AG09309 (cell line): ENCODE measurements around the gene CD86.
"Not testable (repeated sequence)": the region's sequence is repeated elsewhere in the genome, so short reads cannot be mapped to it uniquely, and the experiment has no call there.

Experiments
- DNase-seq: peaks from one replicate; pipeline ENCODE4 v3.0.0-alpha.2; 2010; ENCODE audit warnings: low read depth
- H3K4me3 ChIP-seq: 2 replicates; pipeline ENCODE4 v1.5.1; 2011; ENCODE audit warnings: mild to moderate bottlenecking, low read depth, low read length, moderate library complexity; ENCODE audit not compliant: control insufficient read depth
- TF ChIP-seq, protein P1 (sequence below): IDR thresholded peaks from 2 replicates; pipeline ENCODE4 v1.5.1; 2011; ENCODE audit warnings: mild to moderate bottlenecking, low read depth, low read length, inconsistent platforms; ENCODE audit not compliant: insufficient read depth, control insufficient read depth; ENCODE audit errors: missing control alignments

CD86 gene

DNA sequence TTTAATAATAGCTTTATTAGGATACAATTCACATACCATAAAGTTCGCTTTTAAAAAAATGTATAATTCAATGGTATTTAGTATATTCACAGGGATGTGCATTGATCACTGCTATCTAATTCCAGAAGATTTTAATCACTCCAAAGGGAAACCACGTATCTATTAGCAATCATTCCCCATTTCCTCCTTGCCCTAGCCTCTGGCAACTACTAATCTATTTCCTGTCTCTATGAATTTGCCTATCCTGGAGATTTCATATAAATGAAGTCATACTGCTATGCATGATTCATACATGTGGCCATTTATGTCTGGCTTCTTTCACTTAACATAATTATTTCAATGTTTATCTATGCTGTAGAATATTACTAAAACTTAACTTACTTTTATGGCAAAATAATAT, 96.3 kb downstream of the CD86 start:
- no peak for DNase-seq
- no peak overlapping the region for H3K4me3 ChIP-seq
- TF ChIP-seq, protein P1, sequence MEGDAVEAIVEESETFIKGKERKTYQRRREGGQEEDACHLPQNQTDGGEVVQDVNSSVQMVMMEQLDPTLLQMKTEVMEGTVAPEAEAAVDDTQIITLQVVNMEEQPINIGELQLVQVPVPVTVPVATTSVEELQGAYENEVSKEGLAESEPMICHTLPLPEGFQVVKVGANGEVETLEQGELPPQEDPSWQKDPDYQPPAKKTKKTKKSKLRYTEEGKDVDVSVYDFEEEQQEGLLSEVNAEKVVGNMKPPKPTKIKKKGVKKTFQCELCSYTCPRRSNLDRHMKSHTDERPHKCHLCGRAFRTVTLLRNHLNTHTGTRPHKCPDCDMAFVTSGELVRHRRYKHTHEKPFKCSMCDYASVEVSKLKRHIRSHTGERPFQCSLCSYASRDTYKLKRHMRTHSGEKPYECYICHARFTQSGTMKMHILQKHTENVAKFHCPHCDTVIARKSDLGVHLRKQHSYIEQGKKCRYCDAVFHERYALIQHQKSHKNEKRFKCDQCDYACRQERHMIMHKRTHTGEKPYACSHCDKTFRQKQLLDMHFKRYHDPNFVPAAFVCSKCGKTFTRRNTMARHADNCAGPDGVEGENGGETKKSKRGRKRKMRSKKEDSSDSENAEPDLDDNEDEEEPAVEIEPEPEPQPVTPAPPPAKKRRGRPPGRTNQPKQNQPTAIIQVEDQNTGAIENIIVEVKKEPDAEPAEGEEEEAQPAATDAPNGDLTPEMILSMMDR: no peak

DNA sequence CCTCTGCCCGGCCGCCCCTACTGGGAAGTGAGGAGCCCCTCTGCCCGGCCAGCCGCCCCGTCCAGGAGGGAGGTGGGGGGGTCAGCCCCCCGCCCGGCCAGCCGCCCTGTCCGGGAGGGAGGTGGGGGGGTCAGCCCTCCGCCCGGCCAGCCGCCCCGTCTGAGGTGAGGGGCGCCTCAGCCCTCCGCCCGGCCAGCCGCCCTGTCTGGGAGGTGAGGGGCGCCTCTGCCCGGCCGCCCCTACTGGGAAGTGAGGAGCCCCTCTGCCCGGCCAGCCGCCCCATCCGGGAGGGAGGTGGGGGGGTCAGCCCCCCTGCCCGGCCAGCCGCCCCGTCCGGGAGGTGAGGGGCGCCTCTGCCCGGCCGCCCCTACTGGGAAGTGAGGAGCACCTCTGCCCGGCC, 109.8 kb downstream of the CD86 start:
- not testable (repeated sequence) for DNase-seq

DNA sequence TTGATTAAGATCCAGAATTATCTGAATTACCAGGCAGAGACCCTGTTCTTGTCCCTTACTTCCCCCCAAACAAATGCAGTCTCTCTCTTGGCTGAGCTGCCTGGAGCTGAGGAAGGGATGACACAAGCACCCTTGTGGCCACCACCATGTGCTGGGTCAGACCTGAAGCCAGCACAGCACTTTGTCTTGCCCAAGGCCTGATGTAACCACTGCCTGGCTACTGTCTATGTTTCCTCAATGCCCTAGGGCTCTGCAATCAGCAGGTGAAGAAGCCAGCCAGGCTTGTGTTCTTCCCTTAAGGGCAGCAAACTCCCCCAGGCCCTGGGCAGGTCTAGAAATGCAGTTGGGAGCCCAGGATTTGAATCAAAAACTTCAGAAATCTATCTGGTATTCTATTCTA, 112.5 kb downstream of the CD86 start:
- DNase-seq: no peak

More for the DNA sequence above, 109.8 kb downstream of the CD86 start:
- H3K4me3 ChIP-seq: not testable (repeated sequence)

DNA sequence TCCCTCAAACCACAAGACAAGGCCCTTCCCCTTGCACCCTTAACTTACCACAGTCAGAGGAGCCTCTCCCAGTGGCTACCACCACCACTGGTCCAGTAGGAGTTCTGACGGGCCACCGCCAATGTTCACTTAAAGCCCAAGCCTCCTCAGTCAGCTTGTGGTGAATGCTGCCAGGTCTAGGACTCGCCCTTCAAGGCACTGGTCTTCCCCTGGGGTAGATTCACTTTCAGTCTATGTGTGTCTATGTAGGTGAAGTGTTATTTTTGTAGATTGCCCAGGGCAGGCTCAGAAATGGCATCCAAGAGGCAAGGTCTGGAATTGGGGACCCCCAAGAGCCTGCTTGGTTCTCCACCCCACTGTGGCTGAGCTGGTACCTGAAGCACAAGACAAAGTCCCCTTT, 112.9 kb downstream of the CD86 start:
- no peak overlapping the region for H3K4me3 ChIP-seq
- DNase-seq: no peak
- TF ChIP-seq, protein P1: no peak

More for the DNA sequence above, 112.5 kb downstream of the CD86 start:
- TF ChIP-seq, protein P1: no peak
- H3K4me3 ChIP-seq: no peak overlapping the region

DNA sequence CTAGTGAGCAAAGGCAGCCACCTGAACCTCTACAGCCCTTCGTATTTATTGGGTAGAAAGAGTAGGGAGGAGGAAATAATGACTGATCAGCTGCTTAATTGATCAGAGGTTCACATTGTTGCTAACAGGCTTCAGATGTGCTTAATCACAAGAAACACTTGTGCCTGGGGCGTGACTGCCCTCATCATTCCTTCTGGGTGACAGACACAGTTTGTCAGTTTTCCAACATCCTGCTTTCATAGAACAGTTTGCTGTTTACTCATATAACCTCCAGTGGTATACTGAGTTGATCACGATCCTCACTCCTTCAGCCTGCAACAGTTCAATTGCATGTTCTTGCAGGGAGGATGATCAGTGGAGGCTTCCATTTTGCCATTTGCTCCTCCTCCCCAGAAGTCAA, 114.7 kb downstream of the CD86 start:
- no peak for DNase-seq
- H3K4me3 ChIP-seq: no peak overlapping the region
- TF ChIP-seq, protein P1: no peak
